ENCODE results near the gene OVCA2.

OVCA2 gene

GRCh38 chr17:2034806-2035540 is 6.8 kb upstream of the OVCA2 start:
- no peak for DNase-seq

GRCh38 chr17:2035541-2036488 is 6.0 kb upstream of the OVCA2 start:
- no peak for DNase-seq

- no peak for DNase-seq
These were observed 4.7 kb upstream of the OVCA2 start for GRCh38 chr17:2037155-2037554.

- DNase-seq, result no peak
These were observed 1.5 kb upstream of the OVCA2 start for GRCh38 chr17:2040219-2040827.

GRCh38 chr17:2040942-2041560 is 771 bp upstream of the OVCA2 start:
- DNase-seq, result no peak

- no peak for DNase-seq
These were observed 597 bp downstream of the OVCA2 start for GRCh38 chr17:2042390-2042847.

GRCh38 chr17:2042933-2043332 is 1.1 kb downstream of the OVCA2 start:
- no peak for DNase-seq

- DNase-seq, result no peak
These were observed 2.0 kb downstream of the OVCA2 start for GRCh38 chr17:2043785-2044184.

GRCh38 chr17:2044263-2044894 is 2.6 kb downstream of the OVCA2 start:
- DNase-seq, result no peak

- DNase-seq, result no peak
These were observed 5.8 kb downstream of the OVCA2 start for GRCh38 chr17:2047590-2047989.

GRCh38 chr17:2048805-2049204 is 7.0 kb downstream of the OVCA2 start:
- DNase-seq, result no peak

GRCh38 chr17:2049333-2050299 is 7.8 kb downstream of the OVCA2 start:
- DNase-seq, result peak; percentile 72

GRCh38 chr17:2050300-2051060 is 8.7 kb downstream of the OVCA2 start:
- peak; percentile 55 for DNase-seq

GRCh38 chr17:2051061-2051932 is 9.5 kb downstream of the OVCA2 start:
- DNase-seq, result no peak

GRCh38 chr17:2051933-2052559 is 10.2 kb downstream of the OVCA2 start:
- DNase-seq, result no peak

- peak; percentile 43 for DNase-seq
These were observed 11.8 kb downstream of the OVCA2 start for GRCh38 chr17:2053380-2054261.

- DNase-seq, result no peak
These were observed 12.4 kb downstream of the OVCA2 start for GRCh38 chr17:2054262-2054511.
